Measurements from ENCODE around the gene CDK13. TPM values are rescaled to one million over a fixed set of nuclear protein-coding genes. Genes with fewer than 3 reads are reported as not detected.

The CDK13 gene
- total RNA-seq, 2 experiments from 2014 or later = 43.9 to 57.9 TPM

- no peak for DNase-seq
- no peak overlapping the region for H3K27ac Mint-ChIP-seq
- H3K27me3 Mint-ChIP-seq = no peaks in the 10 kb centered on the region
- CTCF ChIA-PET = interaction anchor here (0.9 kb wide), 1 partner anchor 48 kb away, joined by 3 read pairs; no protein-coding TSS in a partner anchor
- no peak overlapping the region for H3K4me3 Mint-ChIP-seq
- no peaks in the 10 kb centered on the region for H3K9me3 Mint-ChIP-seq (ENCODE audit: low read depth)
- no peak for ATAC-seq
- peaks cover 3% of the 10 kb centered on the region for H3K4me1 Mint-ChIP-seq
- H3K36me3 Mint-ChIP-seq = peaks cover 10% of the 10 kb centered on the region
Observed at GRCh38 chr7:40000734-40001315, 50.8 kb downstream of the CDK13 start.

- Mint-ChIP-seq H3K36me3 (peaks cover 10% of the 10 kb centered on the region), H3K27ac (no peak overlapping the region), H3K9me3 (ENCODE audit: low read depth) (no peaks in the 10 kb centered on the region), H3K27me3 (no peaks in the 10 kb centered on the region), H3K4me1 (peaks cover 3% of the 10 kb centered on the region), H3K4me3 (no peak overlapping the region)
- CTCF ChIA-PET = interaction anchor here (0.9 kb wide), 1 partner anchor 49 kb away, joined by 3 read pairs; no protein-coding TSS in a partner anchor
- no peak for ATAC-seq
- no peak for DNase-seq
Observed at GRCh38 chr7:40001649-40002048, 51.6 kb downstream of the CDK13 start.

- no peaks in the 10 kb centered on the region for H3K27me3 Mint-ChIP-seq
- H3K9me3 Mint-ChIP-seq (ENCODE audit: low read depth) = no peaks in the 10 kb centered on the region
- CTCF ChIA-PET = no interaction called here
- DNase-seq (no peak), ATAC-seq (no peak)
- H3K36me3 Mint-ChIP-seq = peaks cover 10% of the 10 kb centered on the region
- no peak overlapping the region for H3K4me3 Mint-ChIP-seq
- H3K27ac Mint-ChIP-seq = no peak overlapping the region
- peaks cover 2% of the 10 kb centered on the region for H3K4me1 Mint-ChIP-seq
Observed at GRCh38 chr7:40003597-40003996, 53.5 kb downstream of the CDK13 start.

- H3K9me3 Mint-ChIP-seq (ENCODE audit: low read depth) = no peaks in the 10 kb centered on the region
- CTCF ChIA-PET = no interaction called here
- H3K36me3 Mint-ChIP-seq = peaks cover 16% of the 10 kb centered on the region
Observed at GRCh38 chr7:40008223-40008815, 58.3 kb downstream of the CDK13 start.

GRCh38 chr7:40009301-40009700, 59.2 kb downstream of the CDK13 start:
- no peak for ATAC-seq
- H3K27me3 Mint-ChIP-seq = no peaks in the 10 kb centered on the region
- H3K27ac Mint-ChIP-seq = no peak overlapping the region
- no peak for DNase-seq
- CTCF ChIA-PET = no interaction called here
- peaks cover 6% of the 10 kb centered on the region for H3K4me1 Mint-ChIP-seq
- no peaks in the 10 kb centered on the region for H3K9me3 Mint-ChIP-seq (ENCODE audit: low read depth)
- no peak overlapping the region for H3K4me3 Mint-ChIP-seq
- peaks cover 19% of the 10 kb centered on the region for H3K36me3 Mint-ChIP-seq

More at GRCh38 chr7:40008223-40008815, 58.3 kb downstream of the CDK13 start:
- no peak for ATAC-seq
- no peak overlapping the region for H3K4me3 Mint-ChIP-seq
- no peak for DNase-seq
- H3K27ac Mint-ChIP-seq = no peak overlapping the region
- no peaks in the 10 kb centered on the region for H3K27me3 Mint-ChIP-seq
- H3K4me1 Mint-ChIP-seq = peaks cover 2% of the 10 kb centered on the region

- DNase-seq (no peak), ATAC-seq (no peak)
- Mint-ChIP-seq H3K4me3 (no peak overlapping the region), H3K4me1 (peaks cover 19% of the 10 kb centered on the region), H3K27ac (no peak overlapping the region), H3K36me3 (peaks cover 32% of the 10 kb centered on the region), H3K27me3 (no peaks in the 10 kb centered on the region), H3K9me3 (ENCODE audit: low read depth) (no peaks in the 10 kb centered on the region)
- CTCF ChIA-PET = interaction anchor here (0.7 to 1.7 kb wide), 3 partner anchors 38 to 718 kb away, joined by 3 read pairs; no protein-coding TSS in a partner anchor
Observed at GRCh38 chr7:40014376-40014775, 64.3 kb downstream of the CDK13 start.

GRCh38 chr7:40015790-40016296, 65.8 kb downstream of the CDK13 start:
- Mint-ChIP-seq H3K9me3 (ENCODE audit: low read depth) (no peaks in the 10 kb centered on the region), H3K27ac (no peak overlapping the region), H3K4me1 (peaks cover 19% of the 10 kb centered on the region), H3K4me3 (no peak overlapping the region), H3K36me3 (peaks cover 25% of the 10 kb centered on the region), H3K27me3 (no peaks in the 10 kb centered on the region)
- no peak for DNase-seq
- CTCF ChIA-PET = interaction anchor here (0.6 kb wide), 1 partner anchor 272 kb away, joined by 3 read pairs; no protein-coding TSS in a partner anchor
- ATAC-seq = peak; percentile 42

GRCh38 chr7:40019558-40019957, 69.5 kb downstream of the CDK13 start:
- ATAC-seq (no peak), DNase-seq (no peak)
- H3K36me3 Mint-ChIP-seq = peaks cover 22% of the 10 kb centered on the region
- CTCF ChIA-PET = no interaction called here
- H3K4me3 Mint-ChIP-seq = no peak overlapping the region
- H3K27me3 Mint-ChIP-seq = no peaks in the 10 kb centered on the region
- no peaks in the 10 kb centered on the region for H3K9me3 Mint-ChIP-seq (ENCODE audit: low read depth)
- H3K4me1 Mint-ChIP-seq = peaks cover 19% of the 10 kb centered on the region
- no peak overlapping the region for H3K27ac Mint-ChIP-seq

- Mint-ChIP-seq H3K4me1 (peaks cover 5% of the 10 kb centered on the region), H3K9me3 (ENCODE audit: low read depth) (no peaks in the 10 kb centered on the region), H3K36me3 (peaks cover 15% of the 10 kb centered on the region), H3K27me3 (no peaks in the 10 kb centered on the region), H3K4me3 (no peak overlapping the region), H3K27ac (no peak overlapping the region)
- DNase-seq (no peak), ATAC-seq (no peak)
- CTCF ChIA-PET = no interaction called here
Observed at GRCh38 chr7:40024048-40024447, 74.0 kb downstream of the CDK13 start.

- Mint-ChIP-seq H3K4me3 (no peak overlapping the region), H3K9me3 (ENCODE audit: low read depth) (no peaks in the 10 kb centered on the region), H3K4me1 (peaks cover 5% of the 10 kb centered on the region), H3K27ac (no peak overlapping the region), H3K27me3 (no peaks in the 10 kb centered on the region), H3K36me3 (peaks cover 16% of the 10 kb centered on the region)
- CTCF ChIA-PET = no interaction called here
- ATAC-seq (no peak), DNase-seq (no peak)
Observed at GRCh38 chr7:40024841-40025240, 74.8 kb downstream of the CDK13 start.

- Mint-ChIP-seq H3K27ac (no peak overlapping the region), H3K36me3 (peaks cover 26% of the 10 kb centered on the region), H3K27me3 (no peaks in the 10 kb centered on the region), H3K4me3 (no peak overlapping the region), H3K4me1 (peaks cover 5% of the 10 kb centered on the region), H3K9me3 (ENCODE audit: low read depth) (no peaks in the 10 kb centered on the region)
- ATAC-seq (no peak), DNase-seq (no peak)
- CTCF ChIA-PET = interaction anchor here (0.6 to 1.5 kb wide), 4 partner anchors 9 to 22 kb away, joined by 3 to 7 read pairs (median 4); no protein-coding TSS in a partner anchor
Observed at GRCh38 chr7:40027545-40027944, 77.5 kb downstream of the CDK13 start.

GRCh38 chr7:40033826-40034225, 83.8 kb downstream of the CDK13 start:
- H3K36me3 Mint-ChIP-seq = peaks cover 35% of the 10 kb centered on the region
- H3K4me1 Mint-ChIP-seq = peaks cover 7% of the 10 kb centered on the region
- H3K9me3 Mint-ChIP-seq (ENCODE audit: low read depth) = peaks cover 4% of the 10 kb centered on the region
- H3K4me3 Mint-ChIP-seq = no peak overlapping the region
- CTCF ChIA-PET = interaction anchor here (0.8 to 1.4 kb wide), 2 partner anchors 16 to 19 kb away, joined by 3 to 4 read pairs; no protein-coding TSS in a partner anchor
- DNase-seq (no peak), ATAC-seq (no peak)
- H3K27me3 Mint-ChIP-seq = no peaks in the 10 kb centered on the region
- no peak overlapping the region for H3K27ac Mint-ChIP-seq

- Mint-ChIP-seq H3K36me3 (peaks cover 14% of the 10 kb centered on the region), H3K9me3 (ENCODE audit: low read depth) (peaks cover 4% of the 10 kb centered on the region), H3K4me3 (no peak overlapping the region), H3K4me1 (peaks cover 6% of the 10 kb centered on the region), H3K27me3 (no peaks in the 10 kb centered on the region), H3K27ac (no peak overlapping the region)
- CTCF ChIA-PET = interaction anchor here (1.0 to 1.7 kb wide), 3 partner anchors 9 to 13 kb away, joined by 3 to 7 read pairs (median 3); no protein-coding TSS in a partner anchor
- ATAC-seq (no peak), DNase-seq (no peak)
Observed at GRCh38 chr7:40041456-40041855, 91.4 kb downstream of the CDK13 start.

- Mint-ChIP-seq H3K4me1 (no peaks in the 10 kb centered on the region), H3K27ac (no peak overlapping the region), H3K27me3 (no peaks in the 10 kb centered on the region), H3K9me3 (ENCODE audit: low read depth) (no peaks in the 10 kb centered on the region), H3K4me3 (no peak overlapping the region), H3K36me3 (peaks cover 7% of the 10 kb centered on the region)
- DNase-seq = no peak
- CTCF ChIA-PET = no interaction called here
- no peak for ATAC-seq
Observed at GRCh38 chr7:40043164-40043563, 93.1 kb downstream of the CDK13 start.
